GM21529 (cell line): ENCODE results near the gene CCSER1.
"Not testable (repeated sequence)": the region's sequence is repeated elsewhere in the genome, so short reads cannot be mapped to it uniquely, and the experiment has no call there.

Experiments used
- ATAC-seq: cut with Tn5 transposase; IDR thresholded peaks from one replicate; pipeline ENCODE4 v1.9.1; 2021; ENCODE audit not compliant: unreplicated experiment

CCSER1 gene

GRCh38 chr4:90425893-90426292, 298.7 kb downstream of the CCSER1 start:
- ATAC-seq: no peak

- ATAC-seq: no peak
These were observed 311.3 kb downstream of the CCSER1 start for GRCh38 chr4:90438522-90438921.

GRCh38 chr4:90441770-90442169, 314.6 kb downstream of the CCSER1 start:
- ATAC-seq: no peak

GRCh38 chr4:90442619-90443018, 315.4 kb downstream of the CCSER1 start:
- ATAC-seq: no peak

GRCh38 chr4:90443231-90443630, 316.0 kb downstream of the CCSER1 start:
- ATAC-seq: no peak

GRCh38 chr4:90444904-90445303, 317.7 kb downstream of the CCSER1 start:
- ATAC-seq: no peak

- no peak for ATAC-seq
These were observed 318.2 kb downstream of the CCSER1 start for GRCh38 chr4:90445380-90445779.

GRCh38 chr4:90449626-90450025, 322.4 kb downstream of the CCSER1 start:
- no peak for ATAC-seq

- ATAC-seq: no peak
These were observed 329.7 kb downstream of the CCSER1 start for GRCh38 chr4:90456891-90457290.

GRCh38 chr4:90457817-90458216, 330.6 kb downstream of the CCSER1 start:
- ATAC-seq: no peak

- ATAC-seq: no peak
These were observed 331.4 kb downstream of the CCSER1 start for GRCh38 chr4:90458576-90458975.

- ATAC-seq: no peak
These were observed 347.3 kb downstream of the CCSER1 start for GRCh38 chr4:90474484-90474883.

- ATAC-seq: no peak
These were observed 348.8 kb downstream of the CCSER1 start for GRCh38 chr4:90476019-90476418.

GRCh38 chr4:90476586-90476985, 349.4 kb downstream of the CCSER1 start:
- no peak for ATAC-seq

GRCh38 chr4:90484894-90485293, 357.7 kb downstream of the CCSER1 start:
- not testable (repeated sequence) for ATAC-seq

GRCh38 chr4:90486346-90486745, 359.2 kb downstream of the CCSER1 start:
- no peak for ATAC-seq

GRCh38 chr4:90495211-90495610, 368.0 kb downstream of the CCSER1 start:
- no peak for ATAC-seq

GRCh38 chr4:90495936-90496335, 368.7 kb downstream of the CCSER1 start:
- no peak for ATAC-seq

- no peak for ATAC-seq
These were observed 371.0 kb downstream of the CCSER1 start for GRCh38 chr4:90498175-90498574.

GRCh38 chr4:90503677-90504076, 376.5 kb downstream of the CCSER1 start:
- no peak for ATAC-seq

- ATAC-seq: no peak
These were observed 388.0 kb downstream of the CCSER1 start for GRCh38 chr4:90515191-90515590.

GRCh38 chr4:90528551-90528950, 401.4 kb downstream of the CCSER1 start:
- no peak for ATAC-seq

- ATAC-seq: no peak
These were observed 409.2 kb downstream of the CCSER1 start for GRCh38 chr4:90536408-90536807.

GRCh38 chr4:90537491-90537890, 410.3 kb downstream of the CCSER1 start:
- no peak for ATAC-seq
